H7 (cell line): ENCODE measurements around the gene PRR5L. TPM values are rescaled to one million over a fixed set of nuclear protein-coding genes. Genes with fewer than 3 reads are reported as not detected.

Experiments used
- DNase-seq: peaks from one replicate; pipeline ENCODE4 v3.0.0; 2012
- H3K27me3 ChIP-seq: 2 replicates; pipeline ENCODE4 v1.6.0; 2011; ENCODE audit warnings: mild to moderate bottlenecking, low read length; ENCODE audit not compliant: control insufficient read depth, insufficient read depth
- H3K36me3 ChIP-seq: replicated peaks from 2 replicates; pipeline ENCODE4 v1.5.1; 2011; ENCODE audit warnings: low read length; ENCODE audit not compliant: control insufficient read depth, insufficient read depth
- H3K4me3 ChIP-seq: 2 replicates; pipeline ENCODE4 v1.5.1; 2011; ENCODE audit warnings: low read depth, mild to moderate bottlenecking, control low read depth, low read length, moderate library complexity; ENCODE audit not compliant: insufficient read depth
- total RNA-seq: library from RNA; depleted of rRNA; stranded (reverse); fragments of >200 nt; shearing (Covaris generic); gene quantifications from 2 replicates; pipeline ENCODE4 v1.2.3, GENCODE V29; 2014

The PRR5L gene
- total RNA-seq, 1 experiment from 2014 or later, result 5.8 TPM

- Histone ChIP-seq H3K4me3 (no peak overlapping the region), H3K27me3 (no peaks in the 10 kb centered on the region), H3K36me3 (no peaks in the 10 kb centered on the region)
- no peak for DNase-seq
These were observed 160.1 kb downstream of the PRR5L start for GRCh38 chr11:36456156-36456555.

- Histone ChIP-seq H3K4me3 (no peak overlapping the region), H3K27me3 (no peaks in the 10 kb centered on the region), H3K36me3 (no peaks in the 10 kb centered on the region)
- DNase-seq, result no peak
These were observed 162.2 kb downstream of the PRR5L start for GRCh38 chr11:36458129-36458915.

GRCh38 chr11:36459046-36459445 lies 163.0 kb downstream of the PRR5L start:
- no peak for DNase-seq
- no peak overlapping the region for H3K4me3 ChIP-seq
- no peaks in the 10 kb centered on the region for H3K36me3 ChIP-seq
- H3K27me3 ChIP-seq, result no peaks in the 10 kb centered on the region

- Histone ChIP-seq H3K4me3 (no peak overlapping the region), H3K27me3 (no peaks in the 10 kb centered on the region)
- DNase-seq, result peak; percentile 74
These were observed 164.1 kb downstream of the PRR5L start for GRCh38 chr11:36460220-36460619.

DNA sequence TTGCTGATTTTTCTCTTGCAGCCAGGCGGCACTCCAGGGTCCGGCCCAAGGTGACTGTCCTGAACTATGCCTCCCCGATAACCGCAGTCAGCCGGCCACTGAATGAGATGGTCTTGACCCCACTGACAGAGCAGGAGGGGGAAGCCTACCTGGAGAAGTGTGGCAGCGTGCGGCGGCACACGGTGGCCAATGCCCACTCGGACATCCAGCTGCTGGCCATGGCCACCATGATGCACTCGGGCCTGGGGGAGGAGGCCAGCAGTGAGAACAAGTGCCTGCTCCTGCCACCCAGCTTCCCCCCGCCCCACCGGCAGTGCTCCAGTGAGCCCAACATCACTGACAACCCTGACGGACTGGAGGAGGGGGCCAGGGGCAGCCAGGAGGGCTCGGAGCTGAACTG lies 166.2 kb downstream of the PRR5L start:
- Histone ChIP-seq H3K36me3 (no peaks in the 10 kb centered on the region), H3K27me3 (no peaks in the 10 kb centered on the region), H3K4me3 (no peak overlapping the region)
- DNase-seq, result no peak

More at GRCh38 chr11:36460220-36460619, 164.1 kb downstream of the PRR5L start:
- no peaks in the 10 kb centered on the region for H3K36me3 ChIP-seq

DNA sequence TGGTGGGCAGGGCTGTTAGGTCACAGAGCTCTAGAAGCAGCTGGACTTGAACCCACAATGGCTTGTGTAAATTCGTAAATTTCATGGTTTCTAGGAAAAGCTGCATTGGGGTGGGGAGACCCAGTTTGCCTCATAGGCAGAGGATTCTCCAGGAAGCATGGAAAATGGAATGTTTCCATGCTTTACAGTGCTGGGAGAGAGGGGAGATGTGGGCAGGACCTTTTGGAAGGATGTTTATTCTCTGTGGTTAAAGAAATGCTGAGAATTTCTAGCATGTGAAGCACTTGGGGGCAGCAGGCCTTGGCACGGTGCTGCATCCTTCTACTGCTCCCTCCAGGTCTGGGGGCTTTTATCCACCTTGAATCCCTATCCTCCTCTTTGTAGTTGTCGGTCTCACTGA lies 167.7 kb downstream of the PRR5L start:
- H3K27me3 ChIP-seq, result no peaks in the 10 kb centered on the region
- H3K4me3 ChIP-seq, result no peak overlapping the region
- no peak for DNase-seq
- no peaks in the 10 kb centered on the region for H3K36me3 ChIP-seq

- H3K4me3 ChIP-seq, result no peak overlapping the region
- H3K27me3 ChIP-seq, result no peaks in the 10 kb centered on the region
- DNase-seq, result no peak
- H3K36me3 ChIP-seq, result no peaks in the 10 kb centered on the region
These were observed 168.6 kb downstream of the PRR5L start for GRCh38 chr11:36464720-36465119.

DNA sequence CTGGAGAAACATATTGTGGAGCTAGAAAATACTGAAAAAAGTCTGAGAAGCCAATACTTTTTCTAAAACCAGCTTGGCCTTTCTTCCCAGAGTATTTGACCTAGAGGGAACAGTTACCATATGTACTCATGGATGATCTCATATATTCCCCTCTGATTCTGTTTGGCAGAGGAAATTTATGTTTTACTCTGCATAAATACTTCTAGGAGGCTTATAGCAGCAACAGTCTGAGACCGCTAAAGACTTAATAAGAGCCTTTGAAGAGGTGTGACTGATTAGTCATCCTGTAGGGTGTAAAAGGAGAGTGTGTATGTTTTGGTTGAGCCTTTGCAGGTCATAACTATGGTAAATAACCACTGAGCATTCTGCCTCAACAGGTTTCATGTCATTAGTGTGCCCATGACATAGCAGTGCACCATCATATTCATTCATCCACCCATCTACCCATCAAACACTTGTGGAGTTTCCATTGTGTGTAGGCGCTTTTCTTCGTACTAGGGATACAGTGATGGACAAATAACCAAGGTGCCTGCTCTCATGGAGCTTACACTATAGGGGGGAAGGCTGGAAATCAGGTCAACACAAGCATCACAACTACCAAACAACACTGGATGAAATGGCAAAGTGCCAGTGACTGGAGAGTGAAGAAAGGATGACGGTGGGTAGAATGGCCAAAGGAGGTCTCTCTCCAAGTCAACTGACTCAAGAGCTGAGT lies 169.5 kb downstream of the PRR5L start:
- no peaks in the 10 kb centered on the region for H3K36me3 ChIP-seq
- H3K4me3 ChIP-seq, result no peak overlapping the region
- no peaks in the 10 kb centered on the region for H3K27me3 ChIP-seq
- DNase-seq, result no peak

DNA sequence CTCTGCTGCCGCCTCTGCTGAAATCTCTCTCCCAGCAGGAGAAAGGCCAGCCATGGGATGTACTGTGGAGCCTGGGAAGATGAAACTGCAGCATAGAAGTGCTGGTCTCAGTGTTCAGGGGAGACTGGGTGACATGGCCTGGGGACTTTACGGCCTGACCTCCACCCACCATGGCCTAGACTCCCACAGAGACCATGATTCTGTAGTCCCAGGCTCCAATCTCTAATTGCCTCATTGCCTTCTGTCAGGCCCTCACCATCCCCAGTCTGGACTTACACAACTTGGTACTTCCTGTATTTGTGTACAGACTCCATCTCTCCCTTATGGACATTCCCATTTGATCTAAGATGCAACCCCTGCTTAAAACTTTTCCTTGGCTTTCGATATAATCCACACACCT lies 170.9 kb downstream of the PRR5L start:
- H3K27me3 ChIP-seq, result no peaks in the 10 kb centered on the region
- H3K4me3 ChIP-seq, result no peak overlapping the region
- no peaks in the 10 kb centered on the region for H3K36me3 ChIP-seq
- no peak for DNase-seq

GRCh38 chr11:36467916-36468315 lies 171.8 kb downstream of the PRR5L start:
- no peak overlapping the region for H3K4me3 ChIP-seq
- no peak for DNase-seq
- no peaks in the 10 kb centered on the region for H3K27me3 ChIP-seq

DNA sequence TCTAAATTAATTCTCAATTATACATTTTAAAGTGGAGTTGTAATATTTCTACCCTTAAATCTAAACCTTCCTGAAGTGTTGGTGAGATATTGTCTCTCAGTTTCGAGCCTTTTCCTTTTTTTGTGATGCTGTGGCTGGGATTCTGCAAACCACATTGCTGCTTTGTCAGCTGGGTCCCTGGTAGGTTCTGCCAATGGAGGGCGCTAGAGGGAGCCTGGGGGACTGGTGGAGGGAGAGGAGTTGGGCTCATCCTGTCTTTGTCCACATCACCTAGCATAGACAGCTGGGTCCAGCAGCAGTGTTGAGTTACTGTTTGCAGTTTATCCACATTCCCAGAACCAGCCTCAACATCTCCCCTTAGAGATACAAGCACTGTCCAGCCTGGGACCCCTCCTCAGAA lies 173.0 kb downstream of the PRR5L start:
- Histone ChIP-seq H3K4me3 (no peak overlapping the region), H3K36me3 (no peaks in the 10 kb centered on the region), H3K27me3 (no peaks in the 10 kb centered on the region)
- DNase-seq, result peak; percentile 80

More at GRCh38 chr11:36467916-36468315, 171.8 kb downstream of the PRR5L start:
- H3K36me3 ChIP-seq, result no peaks in the 10 kb centered on the region

DNA sequence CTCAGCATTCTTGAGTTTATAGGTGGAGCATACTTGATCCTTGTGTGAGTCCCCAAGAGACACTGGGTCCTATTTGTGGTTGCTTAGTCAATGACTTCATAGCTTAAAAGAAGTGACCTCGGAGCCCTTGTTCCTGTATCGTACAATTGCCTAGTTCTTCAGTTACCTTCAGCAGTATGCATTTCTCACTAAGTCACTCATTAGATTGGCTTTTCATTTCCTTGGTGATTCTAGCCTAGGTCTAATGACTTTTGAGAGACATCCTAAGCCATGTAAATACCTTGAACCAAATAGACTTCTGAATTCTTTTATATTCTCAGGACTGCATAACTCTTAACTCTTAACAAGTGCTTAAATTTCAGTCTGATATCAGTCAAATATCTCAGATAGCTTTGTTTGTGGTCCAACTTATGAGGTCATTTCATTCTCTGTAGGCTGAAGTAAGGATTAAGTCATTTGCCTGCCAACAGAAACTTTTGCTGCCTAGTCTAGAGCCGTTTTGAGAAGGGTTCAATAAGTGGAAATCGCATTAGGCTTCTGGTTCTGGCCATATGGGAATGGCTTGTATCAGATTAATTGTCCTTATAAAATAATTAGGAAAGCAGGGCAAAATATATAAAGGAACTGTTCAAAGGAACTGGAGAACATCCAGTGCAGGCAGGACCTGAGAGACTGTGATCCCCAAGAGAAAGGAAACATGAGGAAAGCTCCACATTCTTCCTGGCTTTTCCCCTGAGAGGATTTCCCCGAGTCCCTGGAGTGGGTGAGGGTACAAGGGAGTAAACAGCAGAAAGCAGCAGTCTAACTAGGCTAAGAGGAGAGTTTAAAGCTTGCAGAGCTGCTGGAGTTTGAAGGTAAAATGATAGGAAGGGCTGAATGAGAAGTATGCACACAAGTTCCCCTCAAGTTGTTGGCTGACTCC lies 174.1 kb downstream of the PRR5L start:
- DNase-seq, result no peak
- Histone ChIP-seq H3K27me3 (no peaks in the 10 kb centered on the region), H3K4me3 (no peak overlapping the region), H3K36me3 (no peaks in the 10 kb centered on the region)

GRCh38 chr11:36471577-36471976 lies 175.5 kb downstream of the PRR5L start:
- Histone ChIP-seq H3K4me3 (no peak overlapping the region), H3K36me3 (no peaks in the 10 kb centered on the region), H3K27me3 (no peaks in the 10 kb centered on the region)
- no peak for DNase-seq

GRCh38 chr11:36475192-36475591 lies 179.1 kb downstream of the PRR5L start:
- Histone ChIP-seq H3K36me3 (no peaks in the 10 kb centered on the region), H3K27me3 (no peaks in the 10 kb centered on the region), H3K4me3 (no peak overlapping the region)
- no peak for DNase-seq
